PC-3 (cell line): ENCODE results near the gene SMPX.

Source experiments
- CTCF ChIP-seq: fragments of 300-600 bp; sonication (generic); conservative IDR thresholded peaks from 2 replicates; pipeline ENCODE4 v1.5.1; 2017; ENCODE audit warnings: antibody characterized with exemption, low read depth, mild to moderate bottlenecking, low read length
- EZH2 ChIP-seq: fragments of 300-600 bp; sonication (generic); IDR thresholded peaks from one replicate; pipeline ENCODE4 v1.6.1; 2017; ENCODE audit warnings: antibody characterized with exemption, mild to moderate bottlenecking, low read length; ENCODE audit not compliant: unreplicated experiment
- EZH2phosphoT487 ChIP-seq: fragments of 300-600 bp; sonication (generic); IDR thresholded peaks from 2 replicates; pipeline ENCODE4 v1.6.1; 2018; ENCODE audit warnings: mild to moderate bottlenecking, antibody characterized with exemption, low read length, borderline replicate concordance

GRCh38 chrX:21749924-21750323 is 8.0 kb downstream of the SMPX start:
- no peak for TF ChIP-seq CTCF
- TF ChIP-seq EZH2phosphoT487, result no peak
- TF ChIP-seq EZH2, result no peak
